GM12872 (cell line): ENCODE data around the gene YWHAQ.

Experiments
- CTCF ChIP-seq: IDR thresholded peaks from 3 replicates; pipeline ENCODE4 v1.5.1; 2011; ENCODE audit warnings: low read depth, mild to moderate bottlenecking, low read length, moderate library complexity; ENCODE audit not compliant: insufficient read depth

YWHAQ gene

GRCh38 chr2:9668687-9669345, 38.0 kb upstream of the YWHAQ start:
- TF ChIP-seq CTCF: no peak

GRCh38 chr2:9667826-9668225, 37.0 kb upstream of the YWHAQ start:
- TF ChIP-seq CTCF: no peak

GRCh38 chr2:9666306-9666705, 35.5 kb upstream of the YWHAQ start:
- no peak for TF ChIP-seq CTCF

GRCh38 chr2:9665898-9666297, 35.1 kb upstream of the YWHAQ start:
- no peak for TF ChIP-seq CTCF

GRCh38 chr2:9664365-9664764, 33.6 kb upstream of the YWHAQ start:
- no peak for TF ChIP-seq CTCF

GRCh38 chr2:9663008-9663879, 32.4 kb upstream of the YWHAQ start:
- no peak for TF ChIP-seq CTCF

GRCh38 chr2:9661261-9661660, 30.5 kb upstream of the YWHAQ start:
- TF ChIP-seq CTCF: no peak
